ENCODE measurements around the gene ABCC1.

- TF ChIP-seq CTCF (conservative IDR thresholded peaks at IDR 0.05; ENCODE audit: low read depth, low read length) (no peak), EZH2 (IDR thresholded peaks at IDR 0.05; ENCODE audit: low read length, unreplicated experiment) (no peak)
Measured at GRCh38 chr16:16124438-16124837, 175.0 kb downstream of the ABCC1 start.

Measured in PC-3 (cell line).